ENCODE data around the gene USP50.
"Not testable (repeated sequence)": the region's sequence is repeated elsewhere in the genome, so short reads cannot be mapped to it uniquely, and the experiment has no call there.

USP50 gene

GRCh38 chr15:50519740-50520425 is 26.6 kb downstream of the USP50 start:
- TF ChIP-seq CTCF (IDR thresholded peaks at IDR 0.05; ENCODE audit: borderline replicate concordance, control extremely low read depth, extremely low read depth, insufficient read depth, missing control alignments) = no peak
- no peak for DNase-seq (ENCODE audit: low spot score)
- in situ Hi-C loops (cut with MboI; ENCODE audit: low sequenced_read_pairs, unreplicated experiment) = no loop called here

DNA sequence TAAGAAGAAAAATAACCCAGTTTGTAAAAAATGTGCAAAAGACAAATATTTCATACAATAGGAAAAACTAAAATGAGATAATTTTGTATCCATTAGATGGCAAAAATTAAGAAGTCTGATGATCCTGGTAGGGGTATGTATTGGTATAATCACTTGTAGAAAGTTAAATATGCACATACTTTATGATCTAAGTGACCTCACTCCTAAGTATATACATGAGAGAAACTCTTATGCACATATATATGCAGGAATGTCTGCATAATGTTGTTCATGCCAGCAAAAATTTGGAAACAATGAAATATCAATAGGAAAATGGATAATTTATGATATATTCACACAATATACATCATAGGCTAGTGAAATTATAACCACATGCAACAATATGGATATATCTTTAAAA is 33.5 kb downstream of the USP50 start:
- DNase-seq (ENCODE audit: low spot score) = no peak
- TF ChIP-seq CTCF (IDR thresholded peaks at IDR 0.05; ENCODE audit: borderline replicate concordance, control extremely low read depth, extremely low read depth, insufficient read depth, missing control alignments) = no peak
- in situ Hi-C loops (cut with MboI; ENCODE audit: low sequenced_read_pairs, unreplicated experiment) = no loop called here

DNA sequence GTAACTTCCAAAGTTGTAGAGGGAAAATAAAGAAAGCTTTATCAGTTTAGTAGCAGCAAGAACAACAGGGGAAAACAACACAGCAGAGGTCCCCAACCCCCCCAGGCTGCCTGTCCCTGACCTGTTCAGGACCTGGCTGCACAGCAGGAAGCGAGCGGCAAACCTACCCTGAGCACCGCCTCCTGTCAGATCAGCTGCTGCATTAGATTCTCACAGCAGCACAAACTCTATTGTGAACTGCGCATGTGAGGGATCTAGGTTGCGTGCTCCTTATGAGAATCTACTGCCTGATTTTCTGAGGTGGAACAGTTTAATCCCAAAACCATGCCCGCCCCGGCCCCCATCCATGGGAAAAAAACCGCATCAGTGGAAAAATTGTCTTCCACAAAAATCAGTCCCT is 40.3 kb downstream of the USP50 start:
- TF ChIP-seq CTCF (IDR thresholded peaks at IDR 0.05; ENCODE audit: borderline replicate concordance, control extremely low read depth, extremely low read depth, insufficient read depth, missing control alignments) = no peak
- DNase-seq (ENCODE audit: low spot score) = no peak
- in situ Hi-C loops (cut with MboI; ENCODE audit: low sequenced_read_pairs, unreplicated experiment) = no loop called here

- in situ Hi-C loops (cut with MboI; ENCODE audit: low sequenced_read_pairs, unreplicated experiment); DNase-seq (ENCODE audit: low spot score): not testable (repeated sequence)
Measured at GRCh38 chr15:50505656-50506055, 40.8 kb downstream of the USP50 start.

GRCh38 chr15:50503144-50503543 is 43.3 kb downstream of the USP50 start:
- DNase-seq (ENCODE audit: low spot score) = no peak
- in situ Hi-C loops (cut with MboI; ENCODE audit: low sequenced_read_pairs, unreplicated experiment) = no loop called here
- TF ChIP-seq CTCF (IDR thresholded peaks at IDR 0.05; ENCODE audit: borderline replicate concordance, control extremely low read depth, extremely low read depth, insufficient read depth, missing control alignments) = no peak

- DNase-seq (ENCODE audit: low spot score) = no peak
- in situ Hi-C loops (cut with MboI; ENCODE audit: low sequenced_read_pairs, unreplicated experiment) = no loop called here
- no peak for TF ChIP-seq CTCF (IDR thresholded peaks at IDR 0.05; ENCODE audit: borderline replicate concordance, control extremely low read depth, extremely low read depth, insufficient read depth, missing control alignments)
Measured at GRCh38 chr15:50501815-50502214, 44.7 kb downstream of the USP50 start.

GRCh38 chr15:50500352-50500751 is 46.1 kb downstream of the USP50 start:
- DNase-seq (ENCODE audit: low spot score) = no peak
- in situ Hi-C loops (cut with MboI; ENCODE audit: low sequenced_read_pairs, unreplicated experiment) = no loop called here
- TF ChIP-seq CTCF (IDR thresholded peaks at IDR 0.05; ENCODE audit: borderline replicate concordance, control extremely low read depth, extremely low read depth, insufficient read depth, missing control alignments) = no peak

All from GM13976 (cell line).